CD8-positive, alpha-beta memory T cell (primary cell): ENCODE measurements around the gene GAD1. TPM values are rescaled to one million over a fixed set of nuclear protein-coding genes. Genes with fewer than 3 reads are reported as not detected.

Source experiments
- CTCF ChIA-PET: fragments of 350-600 bp; sonication (Branson Sonifier 250); formaldehyde crosslinking; loops from one replicate; lab custom pipeline; 2021; ENCODE audit warnings: antibody characterized with exemption; lab: Charles Lee
- POLR2A ChIA-PET: fragments of 350-600 bp; sonication (Branson Sonifier 250); formaldehyde crosslinking; loops from one replicate; lab custom pipeline; 2021; ENCODE audit warnings: antibody characterized with exemption; lab: Charles Lee
- DNase-seq, 5 donors: peaks; one replicate each; pipeline versions ENCODE4 v3.0.0 to v3.0.0-alpha.2; 2020 to 2022; ENCODE audit warnings: mixed read lengths in 1 of 5
- H3K27ac ChIP-seq: one replicate; pipeline ENCODE4 v1.7.0; 2013; ENCODE audit warnings: low read depth, mild to moderate bottlenecking, low read length, moderate library complexity
- H3K27me3 ChIP-seq: 2 replicates; pipeline ENCODE4 v1.7.0; 2013; ENCODE audit warnings: low read length, mild to moderate bottlenecking; ENCODE audit not compliant: insufficient read depth, poor library complexity, severe bottlenecking
- H3K36me3 ChIP-seq: 2 replicates; pipeline ENCODE4 v1.7.0; 2013; ENCODE audit warnings: mild to moderate bottlenecking, low read length, moderate library complexity; ENCODE audit not compliant: insufficient read depth
- H3K4me1 ChIP-seq: 2 replicates; pipeline ENCODE4 v1.7.0; 2013; ENCODE audit warnings: mild to moderate bottlenecking, low read length, moderate library complexity; ENCODE audit not compliant: insufficient read depth
- H3K4me3 ChIP-seq: 2 replicates; pipeline ENCODE4 v1.7.0; 2013; ENCODE audit warnings: mild to moderate bottlenecking, low read length
- H3K9me3 ChIP-seq: 2 replicates; pipeline ENCODE4 v1.7.0; 2013; ENCODE audit warnings: mild to moderate bottlenecking, low read length
- H3K27ac Mint-ChIP-seq, 8 donors: one replicate each; pipeline ENCODE4 v1.8.0; 2020 to 2021; ENCODE audit warnings: mixed read lengths in 8 of 8, mild to moderate bottlenecking in 6 of 8, inconsistent platforms in 3 of 8, moderate library complexity in 3 of 8
- H3K27me3 Mint-ChIP-seq, 2 donors: one replicate each; pipeline ENCODE4 v1.8.0; 2020 to 2021; ENCODE audit warnings: mixed read lengths in 2 of 2, mild to moderate bottlenecking in 1 of 2, moderate library complexity in 1 of 2
- H3K36me3 Mint-ChIP-seq, 3 donors: one replicate each; pipeline ENCODE4 v1.8.0; 2020 to 2021; ENCODE audit warnings: mixed read lengths in 3 of 3, inconsistent platforms in 1 of 3, mild to moderate bottlenecking in 1 of 3
- H3K4me1 Mint-ChIP-seq, 3 donors: one replicate each; pipeline ENCODE4 v1.8.0; 2020 to 2021; ENCODE audit warnings: mixed read lengths in 3 of 3, inconsistent platforms in 1 of 3, mild to moderate bottlenecking in 1 of 3
- H3K4me3 Mint-ChIP-seq, 7 donors: one replicate each; pipeline ENCODE4 v1.8.0; 2020 to 2021; ENCODE audit warnings: mixed read lengths in 7 of 7, mild to moderate bottlenecking in 6 of 7, moderate library complexity in 4 of 7, inconsistent platforms in 2 of 7
- H3K9me3 Mint-ChIP-seq, 5 donors: one replicate each; pipeline ENCODE4 v1.8.0; 2020 to 2022; ENCODE audit warnings: mixed read lengths in 5 of 5, mild to moderate bottlenecking in 3 of 5, moderate library complexity in 2 of 5, inconsistent platforms in 1 of 5
- polyA plus RNA-seq: library from polyadenylated mRNA; unstranded; fragments of 300-500 nt; fragmentation: Illumina TruSeq; gene quantifications from one replicate; pipeline ENCODE4 v1.2.3, GENCODE V29; 2021
- total RNA-seq, 2 experiments: library from RNA; stranded (reverse); gene quantifications; one replicate each; pipeline ENCODE4 v1.2.3, GENCODE V29; 2021

GAD1 gene
- total and polyA plus RNA-seq, 3 experiments from 2014 or later = 0.55 to 1.0 TPM; not detected in 1

GRCh38 chr2:170842785-170843184, 26.1 kb downstream of the GAD1 start:
- Histone ChIP-seq H3K36me3 (no peaks in the 10 kb centered on the region), H3K27me3 (no peaks in the 10 kb centered on the region), H3K4me1 (peaks cover 12% of the 10 kb centered on the region), H3K27ac (no peak overlapping the region), H3K9me3 (no peaks in the 10 kb centered on the region), H3K4me3 (no peak overlapping the region)
- peaks cover 0 to 2% (median 0%) of the 10 kb centered on the region in 5 donors for H3K9me3 Mint-ChIP-seq
- ChIA-PET POLR2A (no interaction called here), CTCF (interaction anchor here (0.9 kb wide), 1 partner anchor 8 kb away, joined by 3 read pairs; no protein-coding TSS in a partner anchor)
- H3K4me1 Mint-ChIP-seq = peaks cover 15 to 16% (median 16%) of the 10 kb centered on the region in 3 donors
- H3K4me3 Mint-ChIP-seq = no peak overlapping the region
- H3K27ac Mint-ChIP-seq = no peak overlapping the region
- peaks cover 10 to 29% of the 10 kb centered on the region in 2 donors for H3K27me3 Mint-ChIP-seq
- H3K36me3 Mint-ChIP-seq = peaks cover 0 to 9% (median 0%) of the 10 kb centered on the region in 3 donors
- no peak for DNase-seq

- peaks cover 12% of the 10 kb centered on the region for H3K4me1 ChIP-seq
- ChIA-PET POLR2A (no interaction called here), CTCF (interaction anchor here (0.9 kb wide), 1 partner anchor 7 kb away, joined by 3 read pairs; no protein-coding TSS in a partner anchor)
- H3K36me3 ChIP-seq = no peaks in the 10 kb centered on the region
- no peaks in the 10 kb centered on the region for H3K27me3 ChIP-seq
- Mint-ChIP-seq H3K27me3 (peaks cover 10 to 26% of the 10 kb centered on the region in 2 donors), H3K9me3 (peaks cover 0 to 2% (median 0%) of the 10 kb centered on the region in 5 donors), H3K4me3 (peak overlapping the region in 2 of 7 donors; percentile 8 to 28), H3K27ac (peak overlapping the region in 3 of 8 donors; percentile 23 to 52 (median 40)), H3K4me1 (peaks cover 15 to 16% (median 16%) of the 10 kb centered on the region in 3 donors), H3K36me3 (peaks cover 0 to 6% (median 0%) of the 10 kb centered on the region in 3 donors)
- no peak for DNase-seq
- no peaks in the 10 kb centered on the region for H3K9me3 ChIP-seq
- H3K27ac ChIP-seq = no peak overlapping the region
- no peak overlapping the region for H3K4me3 ChIP-seq
Observed at GRCh38 chr2:170843656-170844055, 27.0 kb downstream of the GAD1 start.

GRCh38 chr2:170845343-170845742, 28.7 kb downstream of the GAD1 start:
- Mint-ChIP-seq H3K4me1 (peaks cover 15 to 16% (median 16%) of the 10 kb centered on the region in 3 donors), H3K27ac (no peak overlapping the region), H3K4me3 (no peak overlapping the region), H3K27me3 (peaks cover 10 to 25% of the 10 kb centered on the region in 2 donors), H3K36me3 (no peaks in the 10 kb centered on the region), H3K9me3 (peaks cover 0 to 2% (median 0%) of the 10 kb centered on the region in 5 donors)
- H3K9me3 ChIP-seq = no peaks in the 10 kb centered on the region
- no peak overlapping the region for H3K27ac ChIP-seq
- ChIA-PET POLR2A (no interaction called here), CTCF (no interaction called here)
- H3K36me3 ChIP-seq = no peaks in the 10 kb centered on the region
- no peaks in the 10 kb centered on the region for H3K27me3 ChIP-seq
- peaks cover 12% of the 10 kb centered on the region for H3K4me1 ChIP-seq
- no peak for DNase-seq
- H3K4me3 ChIP-seq = no peak overlapping the region

- no peaks in the 10 kb centered on the region for H3K36me3 Mint-ChIP-seq
- Histone ChIP-seq H3K4me3 (no peak overlapping the region), H3K27me3 (no peaks in the 10 kb centered on the region), H3K27ac (no peak overlapping the region), H3K36me3 (no peaks in the 10 kb centered on the region), H3K4me1 (peaks cover 12% of the 10 kb centered on the region), H3K9me3 (no peaks in the 10 kb centered on the region)
- DNase-seq = no peak
- ChIA-PET CTCF (interaction anchor here (0.6 kb wide), 1 partner anchor 1099 kb away, joined by 4 read pairs; no protein-coding TSS in a partner anchor), POLR2A (no interaction called here)
- no peak overlapping the region for H3K27ac Mint-ChIP-seq
- H3K27me3 Mint-ChIP-seq = peaks cover 13 to 25% of the 10 kb centered on the region in 2 donors
- H3K4me3 Mint-ChIP-seq = no peak overlapping the region
- H3K4me1 Mint-ChIP-seq = peaks cover 15 to 16% (median 16%) of the 10 kb centered on the region in 3 donors
- peaks cover 0 to 2% (median 0%) of the 10 kb centered on the region in 5 donors for H3K9me3 Mint-ChIP-seq
Observed at GRCh38 chr2:170846314-170846713, 29.6 kb downstream of the GAD1 start.

GRCh38 chr2:170847716-170848115, 31.0 kb downstream of the GAD1 start:
- Histone ChIP-seq H3K9me3 (no peaks in the 10 kb centered on the region), H3K4me3 (no peak overlapping the region), H3K27ac (no peak overlapping the region), H3K27me3 (no peaks in the 10 kb centered on the region), H3K36me3 (no peaks in the 10 kb centered on the region), H3K4me1 (peaks cover 12% of the 10 kb centered on the region)
- Mint-ChIP-seq H3K4me1 (peaks cover 14 to 15% (median 15%) of the 10 kb centered on the region in 3 donors), H3K36me3 (no peaks in the 10 kb centered on the region), H3K4me3 (no peak overlapping the region), H3K27ac (no peak overlapping the region), H3K9me3 (peaks cover 0 to 2% (median 0%) of the 10 kb centered on the region in 5 donors), H3K27me3 (peaks cover 13 to 25% of the 10 kb centered on the region in 2 donors)
- ChIA-PET POLR2A (no interaction called here), CTCF (interaction anchor here (0.7 kb wide), 1 partner anchor 14 kb away, joined by 3 read pairs; no protein-coding TSS in a partner anchor)
- no peak for DNase-seq

GRCh38 chr2:170848587-170848986, 31.9 kb downstream of the GAD1 start:
- Histone ChIP-seq H3K27ac (no peak overlapping the region), H3K36me3 (no peaks in the 10 kb centered on the region), H3K4me3 (no peak overlapping the region), H3K4me1 (peaks cover 7% of the 10 kb centered on the region), H3K9me3 (no peaks in the 10 kb centered on the region), H3K27me3 (no peaks in the 10 kb centered on the region)
- DNase-seq = no peak
- no peak overlapping the region for H3K27ac Mint-ChIP-seq
- peaks cover 13 to 25% of the 10 kb centered on the region in 2 donors for H3K27me3 Mint-ChIP-seq
- peaks cover 0 to 2% (median 0%) of the 10 kb centered on the region in 5 donors for H3K9me3 Mint-ChIP-seq
- ChIA-PET POLR2A (no interaction called here), CTCF (no interaction called here)
- no peak overlapping the region for H3K4me3 Mint-ChIP-seq
- H3K36me3 Mint-ChIP-seq = no peaks in the 10 kb centered on the region
- H3K4me1 Mint-ChIP-seq = peaks cover 6 to 7% (median 6%) of the 10 kb centered on the region in 3 donors

- peaks cover 13 to 20% of the 10 kb centered on the region in 2 donors for H3K27me3 Mint-ChIP-seq
- Histone ChIP-seq H3K27ac (no peak overlapping the region), H3K4me3 (no peak overlapping the region), H3K36me3 (no peaks in the 10 kb centered on the region), H3K4me1 (no peaks in the 10 kb centered on the region), H3K9me3 (no peaks in the 10 kb centered on the region), H3K27me3 (no peaks in the 10 kb centered on the region)
- H3K36me3 Mint-ChIP-seq = no peaks in the 10 kb centered on the region
- no peak overlapping the region for H3K4me3 Mint-ChIP-seq
- no peak for DNase-seq
- H3K27ac Mint-ChIP-seq = no peak overlapping the region
- peaks cover 0 to 2% (median 0%) of the 10 kb centered on the region in 5 donors for H3K9me3 Mint-ChIP-seq
- ChIA-PET POLR2A (no interaction called here), CTCF (no interaction called here)
- H3K4me1 Mint-ChIP-seq = no peaks in the 10 kb centered on the region
Observed at GRCh38 chr2:170850251-170850650, 33.6 kb downstream of the GAD1 start.

- ChIA-PET CTCF (interaction anchor here (0.8 kb wide), 1 partner anchor 8 kb away, joined by 3 read pairs; no protein-coding TSS in a partner anchor), POLR2A (no interaction called here)
- DNase-seq = no peak
- no peak overlapping the region for H3K27ac Mint-ChIP-seq
- H3K9me3 ChIP-seq = no peaks in the 10 kb centered on the region
- peaks cover 7 to 17% of the 10 kb centered on the region in 2 donors for H3K27me3 Mint-ChIP-seq
- no peak overlapping the region for H3K4me3 Mint-ChIP-seq
- no peaks in the 10 kb centered on the region for H3K27me3 ChIP-seq
- H3K9me3 Mint-ChIP-seq = no peaks in the 10 kb centered on the region
- peaks cover 0 to 8% (median 0%) of the 10 kb centered on the region in 3 donors for H3K36me3 Mint-ChIP-seq
- no peak overlapping the region for H3K4me3 ChIP-seq
- H3K36me3 ChIP-seq = no peaks in the 10 kb centered on the region
- H3K27ac ChIP-seq = no peak overlapping the region
- H3K4me1 ChIP-seq = no peaks in the 10 kb centered on the region
- H3K4me1 Mint-ChIP-seq = no peaks in the 10 kb centered on the region
Observed at GRCh38 chr2:170851635-170852034, 34.9 kb downstream of the GAD1 start.
